Cardiac fibroblast (primary cell): ENCODE measurements around the gene LCN6.
"Not testable (repeated sequence)": the region's sequence is repeated elsewhere in the genome, so short reads cannot be mapped to it uniquely, and the experiment has no call there.

Experiments used
- DNase-seq, 2 donors: peaks; one replicate each; pipeline versions ENCODE4 v3.0.0 to v3.0.0-alpha.2; 2010; ENCODE audit warnings: low read depth in 2 of 2
- H3K4me3 ChIP-seq, 2 donors: replicated peaks in 1 of 2; 1 replicate in 1 of 2; 2 replicates in 1 of 2; pipeline ENCODE4 v1.5.1; 2011; ENCODE audit warnings: low read depth in 2 of 2, low read length in 2 of 2, mild to moderate bottlenecking in 2 of 2, moderate library complexity in 1 of 2
- TF ChIP-seq, protein P1 (sequence below): IDR thresholded peaks from one replicate; pipeline ENCODE4 v1.5.1; 2011; ENCODE audit warnings: low read depth, mild to moderate bottlenecking, low read length, inconsistent platforms

LCN6 gene

DNA sequence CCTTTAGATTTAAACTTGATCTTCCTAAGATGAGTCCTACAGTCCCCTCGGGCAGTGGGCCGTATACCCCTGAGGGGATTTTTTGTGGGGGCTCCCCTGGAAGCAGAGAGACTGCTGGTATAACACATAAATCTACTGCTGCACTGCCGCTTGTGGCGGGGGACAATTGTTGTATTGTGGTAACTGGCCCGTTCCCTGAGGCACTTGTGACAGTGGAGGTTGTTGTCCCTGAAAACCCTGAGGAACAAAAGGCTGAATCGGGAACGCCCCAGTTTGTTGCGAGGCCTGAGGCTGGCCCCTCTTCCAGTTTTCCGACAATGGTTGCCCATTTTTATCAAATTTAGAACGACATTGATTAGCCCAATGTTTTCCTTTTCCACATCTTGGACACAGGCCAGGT is 38.1 kb upstream of the LCN6 start:
- H3K4me3 ChIP-seq: no peak overlapping the region
- TF ChIP-seq, protein P1, sequence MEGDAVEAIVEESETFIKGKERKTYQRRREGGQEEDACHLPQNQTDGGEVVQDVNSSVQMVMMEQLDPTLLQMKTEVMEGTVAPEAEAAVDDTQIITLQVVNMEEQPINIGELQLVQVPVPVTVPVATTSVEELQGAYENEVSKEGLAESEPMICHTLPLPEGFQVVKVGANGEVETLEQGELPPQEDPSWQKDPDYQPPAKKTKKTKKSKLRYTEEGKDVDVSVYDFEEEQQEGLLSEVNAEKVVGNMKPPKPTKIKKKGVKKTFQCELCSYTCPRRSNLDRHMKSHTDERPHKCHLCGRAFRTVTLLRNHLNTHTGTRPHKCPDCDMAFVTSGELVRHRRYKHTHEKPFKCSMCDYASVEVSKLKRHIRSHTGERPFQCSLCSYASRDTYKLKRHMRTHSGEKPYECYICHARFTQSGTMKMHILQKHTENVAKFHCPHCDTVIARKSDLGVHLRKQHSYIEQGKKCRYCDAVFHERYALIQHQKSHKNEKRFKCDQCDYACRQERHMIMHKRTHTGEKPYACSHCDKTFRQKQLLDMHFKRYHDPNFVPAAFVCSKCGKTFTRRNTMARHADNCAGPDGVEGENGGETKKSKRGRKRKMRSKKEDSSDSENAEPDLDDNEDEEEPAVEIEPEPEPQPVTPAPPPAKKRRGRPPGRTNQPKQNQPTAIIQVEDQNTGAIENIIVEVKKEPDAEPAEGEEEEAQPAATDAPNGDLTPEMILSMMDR: no peak
- DNase-seq: no peak

DNA sequence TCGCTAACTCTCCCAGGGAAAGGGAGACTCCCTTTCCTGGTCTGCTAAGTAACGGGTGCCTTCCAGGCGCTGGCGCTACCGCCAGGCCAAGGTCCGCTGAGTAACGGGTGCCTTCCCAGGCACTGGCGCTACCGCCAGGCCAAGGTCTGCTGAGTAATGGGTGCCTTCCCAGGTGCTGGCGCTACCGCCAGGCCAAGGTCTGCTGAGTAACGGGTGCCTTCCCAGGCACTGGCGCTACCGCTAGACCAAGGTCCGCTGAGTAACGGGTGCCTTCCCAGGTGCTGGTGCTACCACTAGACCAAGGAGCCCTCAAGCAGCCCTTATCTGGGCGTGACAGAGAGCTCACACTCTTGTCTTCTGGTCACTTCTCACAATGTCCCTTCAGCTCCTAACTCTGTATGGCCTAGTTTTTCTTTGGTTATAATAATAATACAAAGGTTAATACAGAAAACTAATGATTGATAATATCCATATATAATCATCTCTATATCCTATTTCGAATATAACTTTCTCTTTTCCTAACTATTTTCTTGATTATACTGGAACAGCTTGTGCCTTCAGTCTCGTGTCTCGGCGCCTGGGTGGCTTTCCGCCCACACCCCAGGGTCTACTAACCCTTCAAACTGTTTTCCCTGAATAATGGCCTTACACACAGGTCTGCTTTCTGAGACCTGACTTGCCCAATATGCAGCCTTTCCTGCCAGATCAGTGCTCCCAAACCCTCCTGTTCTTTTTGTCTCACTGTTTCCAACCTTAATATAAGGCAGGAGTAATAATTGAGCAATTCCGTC is 37.4 kb upstream of the LCN6 start:
- H3K4me3 ChIP-seq, DNase-seq: not testable (repeated sequence)

DNA sequence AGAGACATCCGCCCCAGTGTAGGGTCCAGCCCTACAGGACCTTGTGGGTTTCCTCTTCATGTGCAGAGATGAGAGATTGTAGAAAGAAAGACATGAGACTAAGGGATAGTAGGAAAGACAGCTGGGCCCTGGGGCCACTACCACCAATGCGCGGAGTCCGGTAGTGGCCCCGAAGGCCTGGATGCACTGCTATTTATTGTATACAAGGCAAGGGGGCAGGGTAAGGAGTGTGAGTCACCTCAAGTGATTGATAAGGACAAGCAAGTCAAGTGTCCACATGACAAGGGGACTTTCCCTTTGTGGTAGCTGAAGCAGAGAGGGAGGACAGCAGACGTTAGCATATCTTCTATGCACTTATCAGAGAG is 36.7 kb upstream of the LCN6 start:
- TF ChIP-seq, protein P1: no peak
- no peak overlapping the region for H3K4me3 ChIP-seq
- no peak for DNase-seq

DNA sequence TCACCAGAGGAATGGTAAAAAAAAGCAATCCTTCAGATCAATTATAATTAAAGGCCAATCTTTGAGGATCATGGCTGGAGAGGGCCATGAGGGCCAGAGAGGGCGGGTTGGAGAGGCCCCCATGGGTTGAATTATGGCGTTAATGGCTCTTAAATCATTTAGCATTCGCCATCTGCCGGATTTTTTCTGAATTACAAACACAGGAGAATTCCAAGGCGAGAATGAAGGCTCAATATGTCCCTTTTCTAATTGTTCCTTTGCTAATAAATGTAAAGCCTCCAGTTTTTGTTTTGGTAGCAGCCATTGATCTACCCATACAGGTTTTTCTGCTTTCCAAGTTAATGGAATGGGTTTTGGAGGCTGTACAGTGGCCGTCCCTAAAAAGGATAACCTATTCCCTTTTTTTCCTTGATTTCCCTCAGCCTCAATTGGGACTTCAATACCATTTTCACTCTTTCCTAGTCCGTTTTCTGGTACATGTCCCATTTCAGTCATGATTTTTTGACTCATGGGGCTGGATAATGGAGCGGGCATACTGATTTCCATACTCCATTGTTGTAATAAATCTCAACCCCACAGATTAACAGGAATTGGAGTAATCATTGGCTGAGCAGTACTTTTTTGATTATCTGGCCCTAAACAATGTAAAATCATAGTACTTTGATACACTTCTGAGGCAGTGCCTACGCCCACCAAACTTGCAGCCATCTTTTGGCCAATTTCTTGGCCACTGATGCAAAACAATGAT is 36.1 kb upstream of the LCN6 start:
- TF ChIP-seq, protein P1: peak; percentile 20
- peak; percentile 43 to 48 for DNase-seq
- no peak overlapping the region for H3K4me3 ChIP-seq

DNA sequence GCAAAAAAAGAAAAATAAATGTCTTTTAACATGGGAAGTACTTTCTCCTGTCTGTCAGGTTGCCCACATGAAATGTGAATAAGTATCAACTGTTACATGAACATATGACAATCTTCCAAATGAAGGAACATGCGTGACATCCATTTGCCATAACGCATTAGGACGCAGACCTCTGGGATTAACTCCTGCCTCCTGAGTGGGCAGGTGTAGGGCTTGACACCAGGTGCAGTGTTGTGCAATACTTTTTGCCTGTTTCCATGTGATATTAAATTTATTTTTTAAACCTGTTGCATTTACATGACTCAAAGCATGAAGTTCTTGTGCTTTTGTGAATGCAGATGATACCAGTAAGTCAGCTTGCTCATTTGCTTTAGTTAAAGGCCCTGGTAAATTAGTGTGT is 34.1 kb upstream of the LCN6 start:
- TF ChIP-seq, protein P1: no peak
- H3K4me3 ChIP-seq: no peak overlapping the region
- no peak for DNase-seq

DNA sequence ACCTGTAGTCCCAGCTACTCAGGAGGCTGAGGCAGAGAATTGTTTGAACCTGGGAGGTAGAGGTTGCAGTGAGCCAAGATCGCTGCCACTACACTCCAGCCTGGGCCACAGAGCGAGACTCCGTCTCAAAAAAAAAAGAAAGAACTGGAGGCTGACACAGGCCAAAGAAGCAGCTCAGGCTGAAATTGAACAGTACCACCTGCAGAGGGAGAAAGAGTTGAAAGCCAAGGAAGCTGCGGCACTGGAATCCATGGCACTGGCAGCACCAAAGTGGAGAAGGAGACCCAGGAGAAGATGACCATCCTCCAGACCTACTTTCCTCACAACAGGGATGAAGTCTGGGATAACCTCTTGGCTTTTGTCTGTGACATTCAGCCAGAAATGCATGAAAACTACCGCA is 31.5 kb upstream of the LCN6 start:
- H3K4me3 ChIP-seq: no peak overlapping the region
- TF ChIP-seq, protein P1: no peak
- no peak for DNase-seq

DNA sequence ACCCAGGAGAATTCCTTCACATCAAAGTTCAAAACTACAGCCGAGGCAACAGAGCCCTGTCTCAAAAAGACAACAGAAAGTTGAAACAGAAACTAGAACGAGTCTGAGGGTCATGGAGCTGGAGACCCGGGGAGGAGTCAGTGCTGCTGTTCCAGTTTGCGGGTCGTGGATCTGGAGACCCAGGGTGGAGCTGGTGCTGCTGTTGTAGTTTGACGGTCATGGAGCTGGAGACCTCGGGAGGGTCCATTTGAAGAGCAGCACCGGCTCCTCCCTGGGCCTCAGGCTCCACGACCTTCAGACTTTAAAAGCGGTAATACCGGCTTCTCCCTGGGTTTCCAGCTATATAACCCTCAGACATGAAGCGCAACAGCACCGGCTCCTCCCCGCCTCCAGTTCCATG is 29.0 kb upstream of the LCN6 start:
- no peak for DNase-seq
- TF ChIP-seq, protein P1: no peak
- no peak overlapping the region for H3K4me3 ChIP-seq
